RWPE2 (cell line): ENCODE measurements around the gene ABCA6.

Experiments
- ATAC-seq: fragments of 200-7000 bp; cut with Tn5 transposase; 3 replicates; pipeline ENCODE4 v1.9.1; 2021; ENCODE audit warnings: low read depth
- DNase-seq: peaks from one replicate; pipeline ENCODE4 v3.0.0-alpha.2; 2020; ENCODE audit warnings: low spot score
- H3K27ac ChIP-seq: fragments of 450-650 bp; 2 replicates; pipeline ENCODE4 v1.5.1; 2017; ENCODE audit warnings: mild to moderate bottlenecking; ENCODE audit not compliant: poor library complexity, severe bottlenecking
- H3K27me3 ChIP-seq: fragments of 250-450 bp; sonication (Bioruptor Pico); 2 replicates; pipeline ENCODE4 v1.5.1; 2021; ENCODE audit warnings: mild to moderate bottlenecking, moderate library complexity; ENCODE audit not compliant: insufficient read depth, poor library complexity, severe bottlenecking
- H3K36me3 ChIP-seq: fragments of 250-450 bp; sonication (Bioruptor Pico); 2 replicates; pipeline ENCODE4 v1.5.1; 2020; ENCODE audit warnings: low read depth, mild to moderate bottlenecking, moderate library complexity
- H3K4me1 ChIP-seq: fragments of 250-450 bp; sonication (Bioruptor Pico); 2 replicates; pipeline ENCODE4 v1.5.1; 2021; ENCODE audit warnings: mild to moderate bottlenecking, moderate library complexity; ENCODE audit not compliant: insufficient read depth, poor library complexity, severe bottlenecking
- H3K4me3 ChIP-seq: fragments of 250-450 bp; sonication (Bioruptor Pico); 2 replicates; pipeline ENCODE4 v1.5.1; 2021; ENCODE audit warnings: mild to moderate bottlenecking, moderate library complexity; ENCODE audit not compliant: severe bottlenecking
- H3K9me3 ChIP-seq: fragments of 250-450 bp; sonication (Bioruptor Pico); 2 replicates; pipeline ENCODE4 v1.5.1; 2021; ENCODE audit warnings: mild to moderate bottlenecking, moderate library complexity; ENCODE audit not compliant: severe bottlenecking
- CTCF ChIP-seq: fragments of 450-650 bp; IDR thresholded peaks from one replicate; pipeline ENCODE4 v1.5.1; 2017; ENCODE audit warnings: mild to moderate bottlenecking, moderate library complexity; ENCODE audit not compliant: poor library complexity, severe bottlenecking

Gene ABCA6

DNA sequence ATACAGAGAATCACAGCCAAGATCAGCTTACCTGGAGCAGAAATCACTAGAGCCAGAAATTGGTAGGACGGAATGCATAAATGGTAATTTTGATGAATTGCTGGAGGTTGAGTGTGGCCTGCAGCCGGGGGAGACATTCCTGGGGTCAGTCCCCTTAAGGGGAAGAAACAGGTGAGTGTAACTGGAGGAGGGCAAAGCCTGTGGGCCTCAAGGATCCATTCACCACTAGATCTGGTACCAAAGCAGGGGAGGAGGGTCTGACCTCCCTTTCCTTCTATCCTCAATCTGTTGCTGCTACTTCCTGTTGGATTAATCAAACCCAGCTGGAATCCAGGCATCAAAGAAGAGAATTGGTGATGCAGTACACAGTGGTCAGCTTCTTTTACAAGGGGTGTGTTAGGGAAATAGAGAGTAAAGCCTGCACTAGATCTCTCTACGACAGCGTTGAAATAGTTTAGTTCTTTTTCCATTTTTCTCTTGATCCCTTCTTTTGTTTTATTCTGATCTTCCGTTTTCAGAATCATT is 72.4 kb downstream of the ABCA6 start:
- DNase-seq = no peak
- Histone ChIP-seq H3K27ac (no peak overlapping the region), H3K4me3 (no peak overlapping the region), H3K9me3 (no peaks in the 10 kb centered on the region), H3K4me1 (no peaks in the 10 kb centered on the region), H3K27me3 (no peaks in the 10 kb centered on the region), H3K36me3 (no peaks in the 10 kb centered on the region)
- no peak for TF ChIP-seq CTCF
- no peak for ATAC-seq

DNA sequence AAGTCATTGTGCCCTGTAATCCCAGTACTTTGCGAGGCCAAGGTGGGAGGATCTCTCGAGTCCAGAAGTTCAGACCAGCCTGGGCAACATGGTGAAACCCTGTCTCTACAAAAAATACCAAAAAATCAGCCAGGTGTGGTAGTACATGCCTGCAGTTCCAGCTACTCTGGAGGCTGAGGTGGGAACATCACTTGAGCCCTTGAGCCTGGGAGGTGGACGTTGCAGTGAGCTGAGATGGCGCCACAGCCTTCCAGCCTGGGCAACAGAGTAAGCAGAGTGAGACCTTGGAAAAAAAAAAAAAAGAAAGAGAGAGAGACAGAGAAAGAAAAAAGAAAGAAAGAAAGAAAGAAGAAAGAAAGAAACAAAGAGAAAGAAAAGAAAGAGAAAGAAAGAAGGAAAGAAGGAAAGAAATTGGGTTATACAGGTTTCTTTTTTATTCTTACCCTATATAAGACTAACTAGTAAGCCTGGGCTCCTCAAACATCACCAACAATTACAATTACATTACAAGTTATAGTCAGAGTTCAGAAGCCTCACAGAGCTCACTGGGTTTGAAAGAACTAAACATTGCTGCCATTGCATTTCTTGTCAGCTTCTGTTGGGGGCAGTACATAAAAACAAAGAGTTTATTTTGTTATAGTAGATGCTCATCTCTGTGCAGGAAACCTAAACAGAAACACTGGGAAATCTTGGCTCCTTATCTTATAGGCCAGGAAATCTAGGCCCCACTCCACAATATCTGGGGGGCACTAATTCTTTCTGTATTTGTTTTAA is 74.2 kb downstream of the ABCA6 start:
- Histone ChIP-seq H3K27me3 (no peaks in the 10 kb centered on the region), H3K9me3 (no peaks in the 10 kb centered on the region), H3K36me3 (no peaks in the 10 kb centered on the region), H3K27ac (no peak overlapping the region), H3K4me1 (no peaks in the 10 kb centered on the region), H3K4me3 (no peak overlapping the region)
- DNase-seq = no peak
- ATAC-seq = no peak
- TF ChIP-seq CTCF = peak; percentile 16

DNA sequence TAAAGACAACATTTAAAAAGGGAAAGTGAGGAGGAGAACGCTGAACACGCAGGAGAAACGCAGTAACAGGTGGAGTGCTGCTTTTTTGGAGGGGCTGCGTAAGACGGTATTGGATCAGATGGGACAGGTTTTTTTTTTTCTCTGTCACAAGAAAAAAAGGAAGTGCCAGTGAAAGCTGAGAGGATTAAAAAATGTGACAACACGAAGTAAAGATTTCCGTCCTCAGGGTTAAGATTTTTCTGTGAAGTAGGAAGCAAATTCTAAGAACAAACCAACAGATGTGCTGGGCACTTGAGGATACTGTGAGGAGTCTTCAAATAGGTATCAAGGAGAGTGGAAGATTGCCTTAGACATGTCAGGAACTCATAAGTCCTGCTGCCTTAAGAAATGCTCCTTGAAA is 75.2 kb downstream of the ABCA6 start:
- TF ChIP-seq CTCF = no peak
- ATAC-seq = no peak
- H3K4me1 ChIP-seq = no peaks in the 10 kb centered on the region

DNA sequence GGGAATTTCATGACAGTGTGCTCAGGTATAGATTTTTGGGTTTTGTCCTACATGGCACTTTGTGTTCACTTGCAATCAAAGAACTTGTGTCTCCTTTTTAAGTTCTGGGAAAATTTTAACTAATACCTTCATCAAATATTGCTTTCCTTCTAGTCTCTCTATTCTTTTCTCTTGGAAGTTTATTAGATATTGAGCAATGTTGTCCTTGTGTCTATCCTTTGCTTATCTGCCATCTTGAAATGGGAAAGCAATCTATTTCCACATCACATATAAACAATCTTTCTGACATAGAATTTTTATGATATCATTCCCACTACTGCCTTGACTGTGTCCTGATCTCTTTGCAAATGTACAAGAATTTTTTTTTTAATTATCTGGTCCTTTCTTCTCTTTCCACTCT is 76.6 kb downstream of the ABCA6 start:
- Histone ChIP-seq H3K9me3 (no peaks in the 10 kb centered on the region), H3K36me3 (no peaks in the 10 kb centered on the region), H3K27me3 (no peaks in the 10 kb centered on the region), H3K4me3 (no peak overlapping the region), H3K4me1 (no peaks in the 10 kb centered on the region), H3K27ac (no peak overlapping the region)
- DNase-seq (no peak), ATAC-seq (no peak)
- TF ChIP-seq CTCF = no peak

More for the DNA sequence above, 75.2 kb downstream of the ABCA6 start:
- Histone ChIP-seq H3K27me3 (no peaks in the 10 kb centered on the region), H3K9me3 (no peaks in the 10 kb centered on the region), H3K27ac (no peak overlapping the region), H3K36me3 (no peaks in the 10 kb centered on the region), H3K4me3 (no peak overlapping the region)
- DNase-seq = no peak

DNA sequence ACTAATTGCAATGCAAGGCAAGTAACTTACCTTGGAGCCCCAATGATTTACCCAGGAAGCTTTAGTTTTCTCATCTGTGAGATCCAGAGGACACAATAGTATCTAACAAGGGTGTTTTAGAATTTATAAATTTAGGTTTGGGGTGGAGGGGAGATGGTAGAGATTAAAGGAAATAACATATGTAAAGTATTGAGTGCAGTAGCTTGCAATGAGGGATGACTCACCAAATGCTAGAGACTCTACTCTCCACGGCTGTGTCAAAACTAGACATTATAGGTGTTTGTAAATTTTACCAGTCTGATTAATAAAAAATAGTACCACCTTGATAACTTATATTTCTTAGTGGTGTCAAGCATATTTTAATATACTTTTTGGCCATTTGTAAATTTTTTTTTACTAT is 77.2 kb downstream of the ABCA6 start:
- TF ChIP-seq CTCF = no peak
- DNase-seq (no peak), ATAC-seq (no peak)
- Histone ChIP-seq H3K4me1 (no peaks in the 10 kb centered on the region), H3K36me3 (no peaks in the 10 kb centered on the region), H3K9me3 (no peaks in the 10 kb centered on the region), H3K27ac (no peak overlapping the region), H3K27me3 (no peaks in the 10 kb centered on the region), H3K4me3 (no peak overlapping the region)
